ENCODE measurements around the gene CEACAM7.
A peak's percentile ranks its signal among the peaks of the same experiment; 100 is the strongest.
"Not testable (repeated sequence)": the region's sequence is repeated elsewhere in the genome, so short reads cannot be mapped to it uniquely, and the experiment has no call there.

CEACAM7 gene

DNA sequence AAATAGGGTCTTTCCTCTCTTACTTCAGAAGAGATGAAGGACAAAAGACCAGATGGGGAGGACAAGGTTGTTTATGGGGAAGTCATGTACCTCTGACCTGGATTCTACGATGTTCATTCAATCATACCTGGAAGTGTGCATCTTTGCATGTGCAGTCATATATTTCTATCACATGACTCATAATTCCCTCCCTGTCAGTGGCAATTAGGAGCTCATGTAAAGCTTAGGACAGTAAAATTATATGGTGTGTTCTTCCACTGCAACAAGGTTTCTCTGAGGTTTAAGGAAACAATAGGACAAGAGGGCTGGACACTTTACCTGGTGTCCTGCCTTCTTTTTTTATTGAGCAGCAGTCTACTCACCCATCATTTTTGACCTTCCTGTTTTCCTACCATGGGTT lies 19.8 kb downstream of the CEACAM7 start:
- Histone ChIP-seq H3K79me2 (ENCODE audit: insufficient read depth, low read depth) (no peaks in the 10 kb centered on the region), H3K9ac (no peak overlapping the region), H2AFZ (ENCODE audit: low read depth) (no peak overlapping the region), H3K27me3 (ENCODE audit: insufficient read depth, low read depth) (peaks cover 13% of the 10 kb centered on the region; the same call in 1 of the 2 replicates), H3K4me3 (IDR thresholded peaks at IDR 0.05; ENCODE audit: insufficient read depth, low read depth, low read length) (no peak overlapping the region), H4K20me1 (ENCODE audit: insufficient read depth) (no peaks in the 10 kb centered on the region), H3K27ac (no peak overlapping the region), H3K4me2 (no peak overlapping the region), H3K36me3 (ENCODE audit: insufficient read depth) (no peaks in the 10 kb centered on the region), H3K4me1 (ENCODE audit: low read depth, poor library complexity, severe bottlenecking) (no peaks in the 10 kb centered on the region)
- TF ChIP-seq, protein P1, sequence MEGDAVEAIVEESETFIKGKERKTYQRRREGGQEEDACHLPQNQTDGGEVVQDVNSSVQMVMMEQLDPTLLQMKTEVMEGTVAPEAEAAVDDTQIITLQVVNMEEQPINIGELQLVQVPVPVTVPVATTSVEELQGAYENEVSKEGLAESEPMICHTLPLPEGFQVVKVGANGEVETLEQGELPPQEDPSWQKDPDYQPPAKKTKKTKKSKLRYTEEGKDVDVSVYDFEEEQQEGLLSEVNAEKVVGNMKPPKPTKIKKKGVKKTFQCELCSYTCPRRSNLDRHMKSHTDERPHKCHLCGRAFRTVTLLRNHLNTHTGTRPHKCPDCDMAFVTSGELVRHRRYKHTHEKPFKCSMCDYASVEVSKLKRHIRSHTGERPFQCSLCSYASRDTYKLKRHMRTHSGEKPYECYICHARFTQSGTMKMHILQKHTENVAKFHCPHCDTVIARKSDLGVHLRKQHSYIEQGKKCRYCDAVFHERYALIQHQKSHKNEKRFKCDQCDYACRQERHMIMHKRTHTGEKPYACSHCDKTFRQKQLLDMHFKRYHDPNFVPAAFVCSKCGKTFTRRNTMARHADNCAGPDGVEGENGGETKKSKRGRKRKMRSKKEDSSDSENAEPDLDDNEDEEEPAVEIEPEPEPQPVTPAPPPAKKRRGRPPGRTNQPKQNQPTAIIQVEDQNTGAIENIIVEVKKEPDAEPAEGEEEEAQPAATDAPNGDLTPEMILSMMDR (conservative IDR thresholded peaks at IDR 0.05; ENCODE audit: low read depth, low read length): no peak

GRCh38 chr19:41666075-41666474 lies 22.0 kb downstream of the CEACAM7 start:
- H3K36me3 ChIP-seq (ENCODE audit: insufficient read depth): no peaks in the 10 kb centered on the region
- no peak overlapping the region for H3K4me2 ChIP-seq
- H3K4me1 ChIP-seq (ENCODE audit: low read depth, poor library complexity, severe bottlenecking): no peaks in the 10 kb centered on the region
- no peaks in the 10 kb centered on the region for H3K79me2 ChIP-seq (ENCODE audit: insufficient read depth, low read depth)
- peaks cover 6% of the 10 kb centered on the region; the same call in 1 of the 2 replicates for H3K27me3 ChIP-seq (ENCODE audit: insufficient read depth, low read depth)
- TF ChIP-seq, protein P1 (conservative IDR thresholded peaks at IDR 0.05; ENCODE audit: low read depth, low read length): no peak
- no peak overlapping the region for H3K9ac ChIP-seq
- H2AFZ ChIP-seq (ENCODE audit: low read depth): no peak overlapping the region
- no peak overlapping the region for H3K27ac ChIP-seq
- no peak overlapping the region for H3K4me3 ChIP-seq (IDR thresholded peaks at IDR 0.05; ENCODE audit: insufficient read depth, low read depth, low read length)
- H4K20me1 ChIP-seq (ENCODE audit: insufficient read depth): no peaks in the 10 kb centered on the region

GRCh38 chr19:41657157-41657556 lies 30.9 kb downstream of the CEACAM7 start:
- peaks cover 8% of the 10 kb centered on the region; the same call in 1 of the 2 replicates for H3K27me3 ChIP-seq (ENCODE audit: insufficient read depth, low read depth)
- TF ChIP-seq, protein P1 (conservative IDR thresholded peaks at IDR 0.05; ENCODE audit: low read depth, low read length): no peak
- peaks cover 9% of the 10 kb centered on the region for H3K4me1 ChIP-seq (ENCODE audit: low read depth, poor library complexity, severe bottlenecking)
- peak overlapping the region; percentile 10; the same call in 1 of the 2 replicates for H3K4me2 ChIP-seq
- H2AFZ ChIP-seq (ENCODE audit: low read depth): peak overlapping the region; percentile 25; the same call in 1 of the 2 replicates
- no peak overlapping the region for H3K9ac ChIP-seq
- H3K27ac ChIP-seq: no peak overlapping the region
- H3K79me2 ChIP-seq (ENCODE audit: insufficient read depth, low read depth): no peaks in the 10 kb centered on the region
- H3K4me3 ChIP-seq (IDR thresholded peaks at IDR 0.05; ENCODE audit: insufficient read depth, low read depth, low read length): no peak overlapping the region
- H4K20me1 ChIP-seq (ENCODE audit: insufficient read depth): no peaks in the 10 kb centered on the region
- H3K36me3 ChIP-seq (ENCODE audit: insufficient read depth): no peaks in the 10 kb centered on the region

GRCh38 chr19:41656756-41657155 lies 31.3 kb downstream of the CEACAM7 start:
- H3K27me3 ChIP-seq (ENCODE audit: insufficient read depth, low read depth); H3K4me3 ChIP-seq (IDR thresholded peaks at IDR 0.05; ENCODE audit: insufficient read depth, low read depth, low read length); H4K20me1 ChIP-seq (ENCODE audit: insufficient read depth); H3K79me2 ChIP-seq (ENCODE audit: insufficient read depth, low read depth); H3K36me3 ChIP-seq (ENCODE audit: insufficient read depth); H3K9ac ChIP-seq; H3K27ac ChIP-seq; H3K4me1 ChIP-seq (ENCODE audit: low read depth, poor library complexity, severe bottlenecking): not testable (repeated sequence)
- Histone ChIP-seq H2AFZ (ENCODE audit: low read depth) (peak overlapping the region; percentile 25; the same call in 1 of the 2 replicates), H3K4me2 (peak overlapping the region; percentile 10; the same call in 1 of the 2 replicates)

GRCh38 chr19:41652250-41652649 lies 35.8 kb downstream of the CEACAM7 start:
- Histone ChIP-seq H3K4me2 (no peak overlapping the region), H3K4me3 (IDR thresholded peaks at IDR 0.05; ENCODE audit: insufficient read depth, low read depth, low read length) (no peak overlapping the region), H3K79me2 (ENCODE audit: insufficient read depth, low read depth) (no peaks in the 10 kb centered on the region), H3K36me3 (ENCODE audit: insufficient read depth) (no peaks in the 10 kb centered on the region), H3K4me1 (ENCODE audit: low read depth, poor library complexity, severe bottlenecking) (peaks cover 9% of the 10 kb centered on the region), H3K27me3 (ENCODE audit: insufficient read depth, low read depth) (no peaks in the 10 kb centered on the region; the same call in 1 of the 2 replicates), H2AFZ (ENCODE audit: low read depth) (no peak overlapping the region), H4K20me1 (ENCODE audit: insufficient read depth) (no peaks in the 10 kb centered on the region), H3K27ac (no peak overlapping the region), H3K9ac (no peak overlapping the region)
- TF ChIP-seq, protein P1 (conservative IDR thresholded peaks at IDR 0.05; ENCODE audit: low read depth, low read length): no peak
